Ovary (tissue), 3 donors: ENCODE data around the gene NID2.

Experiments used
- POLR2A ChIP-seq: fragments of 450-650 bp; IDR thresholded peaks from one replicate; pipeline ENCODE4 v1.6.1; 2017; ENCODE audit warnings: antibody characterized with exemption, mild to moderate bottlenecking, moderate library complexity
- TF ChIP-seq, protein P1 (sequence below), 3 donors: fragments of 450-650 bp in 2 of 3; fragments of 200-600 bp in 1 of 3; IDR thresholded peaks; one replicate each; pipeline versions ENCODE4 v1.5.1 to v1.8.0; 2016 to 2022; ENCODE audit warnings: antibody characterized with exemption in 3 of 3, mild to moderate bottlenecking in 1 of 3
- donor health status: DM: no; HTN: no; CAD: no.

DNA sequence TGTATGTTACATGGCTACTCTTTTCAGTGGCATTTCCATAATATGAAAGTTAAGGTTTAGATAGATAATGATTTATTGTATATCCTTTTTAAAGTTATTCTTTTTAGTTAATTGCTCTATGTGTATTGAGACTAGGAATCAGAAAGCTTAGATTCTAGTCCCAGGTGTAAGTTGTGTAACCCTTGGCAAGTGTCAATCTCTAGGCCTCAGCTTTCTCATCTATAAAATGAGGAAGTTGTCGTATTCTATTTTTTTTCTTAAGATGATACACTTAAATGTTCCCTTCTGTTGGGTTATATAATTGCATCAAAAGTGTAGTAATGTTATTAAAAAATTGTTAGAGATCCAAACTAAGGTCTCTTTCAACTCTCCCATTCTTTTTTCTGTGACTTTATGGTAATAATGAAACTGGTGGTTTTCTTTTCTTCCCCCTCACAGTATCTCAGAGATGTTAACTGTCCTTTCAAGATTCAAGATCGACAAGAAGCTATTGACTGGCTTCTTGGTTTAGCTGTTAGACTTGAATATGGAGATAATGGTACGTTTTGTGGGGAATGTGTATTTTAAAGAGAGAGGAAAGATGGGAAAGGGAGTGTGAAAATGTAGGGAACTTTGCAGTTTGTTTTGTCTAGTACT lies 75.5 kb downstream of the NID2 start:
- TF ChIP-seq, protein P1, sequence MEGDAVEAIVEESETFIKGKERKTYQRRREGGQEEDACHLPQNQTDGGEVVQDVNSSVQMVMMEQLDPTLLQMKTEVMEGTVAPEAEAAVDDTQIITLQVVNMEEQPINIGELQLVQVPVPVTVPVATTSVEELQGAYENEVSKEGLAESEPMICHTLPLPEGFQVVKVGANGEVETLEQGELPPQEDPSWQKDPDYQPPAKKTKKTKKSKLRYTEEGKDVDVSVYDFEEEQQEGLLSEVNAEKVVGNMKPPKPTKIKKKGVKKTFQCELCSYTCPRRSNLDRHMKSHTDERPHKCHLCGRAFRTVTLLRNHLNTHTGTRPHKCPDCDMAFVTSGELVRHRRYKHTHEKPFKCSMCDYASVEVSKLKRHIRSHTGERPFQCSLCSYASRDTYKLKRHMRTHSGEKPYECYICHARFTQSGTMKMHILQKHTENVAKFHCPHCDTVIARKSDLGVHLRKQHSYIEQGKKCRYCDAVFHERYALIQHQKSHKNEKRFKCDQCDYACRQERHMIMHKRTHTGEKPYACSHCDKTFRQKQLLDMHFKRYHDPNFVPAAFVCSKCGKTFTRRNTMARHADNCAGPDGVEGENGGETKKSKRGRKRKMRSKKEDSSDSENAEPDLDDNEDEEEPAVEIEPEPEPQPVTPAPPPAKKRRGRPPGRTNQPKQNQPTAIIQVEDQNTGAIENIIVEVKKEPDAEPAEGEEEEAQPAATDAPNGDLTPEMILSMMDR (IDR thresholded peaks at IDR 0.05) = no peak
- no peak for TF ChIP-seq POLR2A
